ENCODE results near the gene HK1.
A peak's percentile ranks its signal among the peaks of the same experiment; 100 is the strongest.
"Not testable (repeated sequence)": the region's sequence is repeated elsewhere in the genome, so short reads cannot be mapped to it uniquely, and the experiment has no call there.

HK1 gene

DNA sequence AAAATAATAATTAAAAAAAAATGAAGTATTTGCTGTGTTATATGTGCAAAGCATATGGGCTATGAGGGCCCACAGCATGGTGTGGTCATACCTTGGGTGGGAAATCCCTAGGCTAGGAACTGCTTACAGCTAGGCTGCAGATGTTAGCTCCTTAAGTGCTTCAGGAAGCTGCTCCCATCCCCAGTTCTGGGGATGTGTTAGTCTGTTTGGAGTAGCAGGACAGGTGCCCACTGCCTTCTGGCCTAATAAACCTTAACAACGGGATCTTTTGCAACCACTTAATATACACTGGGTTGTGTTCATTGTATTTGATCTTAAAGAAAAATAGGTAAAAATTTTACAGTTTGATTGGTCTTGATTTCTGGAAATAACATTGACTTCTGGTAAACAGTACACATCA lies 46.3 kb downstream of the HK1 start:
- no peaks in the 10 kb centered on the region for H3K9me3 ChIP-seq (ENCODE audit: control insufficient read depth, low read length)
- H3K4me1 ChIP-seq (ENCODE audit: control insufficient read depth, insufficient read depth, low read length, poor library complexity, severe bottlenecking): peaks cover 39% of the 10 kb centered on the region
- no peak for DNase-seq
- H3K36me3 ChIP-seq (ENCODE audit: control insufficient read depth, insufficient read depth, low read length): no peaks in the 10 kb centered on the region
- no peaks in the 10 kb centered on the region for H3K27me3 ChIP-seq (replicated peaks; ENCODE audit: control insufficient read depth, insufficient read depth, low read length, poor library complexity, severe bottlenecking)
- H3K4me3 ChIP-seq (ENCODE audit: insufficient read depth, low read depth, low read length, poor library complexity, severe bottlenecking): no peak overlapping the region
- H3K27ac ChIP-seq (ENCODE audit: insufficient read depth, low read length, poor library complexity, severe bottlenecking): peak overlapping the region; percentile 18

DNA sequence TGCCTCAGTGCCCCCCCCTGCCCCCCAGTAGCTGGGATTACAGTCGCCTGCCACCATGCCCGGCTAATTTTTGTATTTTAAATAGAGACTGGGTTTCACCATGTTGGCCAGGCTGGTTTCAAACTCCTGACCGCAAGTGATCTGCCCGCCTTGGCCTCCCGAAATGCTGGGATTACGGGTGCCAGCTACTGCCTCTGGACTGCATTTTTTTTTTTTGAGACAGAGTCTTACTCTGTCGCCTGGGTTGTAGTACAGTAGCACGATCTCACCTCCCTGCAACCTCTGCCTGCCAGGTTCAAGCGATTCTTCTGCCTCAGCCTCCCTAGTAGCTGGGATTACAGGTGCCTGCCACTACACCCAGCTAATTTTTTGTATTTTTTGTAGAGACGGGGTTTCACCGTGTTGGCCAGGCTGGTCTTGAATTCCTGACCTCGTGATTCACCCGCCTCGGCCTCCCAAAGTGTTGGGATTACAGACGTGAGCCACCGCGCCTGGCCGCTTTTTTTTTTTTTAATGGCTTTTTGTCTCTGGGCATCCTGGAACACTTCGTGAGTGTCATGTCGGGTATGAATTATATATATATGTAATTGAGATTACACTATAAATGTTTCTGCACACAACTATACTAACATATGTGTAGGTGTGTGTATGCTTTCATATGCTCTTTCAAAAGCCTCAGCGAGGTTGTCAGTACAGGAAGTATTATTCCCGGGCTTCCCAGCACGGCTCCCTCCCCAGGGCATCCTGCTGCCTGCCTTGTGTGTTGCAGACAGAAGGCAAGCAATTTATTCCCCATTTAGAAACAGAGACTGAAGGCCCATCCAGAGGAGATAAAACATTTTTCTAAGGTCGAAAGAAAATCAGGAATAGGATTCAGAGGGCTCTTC lies 47.6 kb downstream of the HK1 start:
- H3K4me3 ChIP-seq (ENCODE audit: insufficient read depth, low read depth, low read length, poor library complexity, severe bottlenecking); H3K27ac ChIP-seq (ENCODE audit: insufficient read depth, low read length, poor library complexity, severe bottlenecking); H3K9me3 ChIP-seq (ENCODE audit: control insufficient read depth, low read length); H3K36me3 ChIP-seq (ENCODE audit: control insufficient read depth, insufficient read depth, low read length); H3K27me3 ChIP-seq (replicated peaks; ENCODE audit: control insufficient read depth, insufficient read depth, low read length, poor library complexity, severe bottlenecking); DNase-seq: not testable (repeated sequence)
- peaks cover 27% of the 10 kb centered on the region for H3K4me1 ChIP-seq (ENCODE audit: control insufficient read depth, insufficient read depth, low read length, poor library complexity, severe bottlenecking)

DNA sequence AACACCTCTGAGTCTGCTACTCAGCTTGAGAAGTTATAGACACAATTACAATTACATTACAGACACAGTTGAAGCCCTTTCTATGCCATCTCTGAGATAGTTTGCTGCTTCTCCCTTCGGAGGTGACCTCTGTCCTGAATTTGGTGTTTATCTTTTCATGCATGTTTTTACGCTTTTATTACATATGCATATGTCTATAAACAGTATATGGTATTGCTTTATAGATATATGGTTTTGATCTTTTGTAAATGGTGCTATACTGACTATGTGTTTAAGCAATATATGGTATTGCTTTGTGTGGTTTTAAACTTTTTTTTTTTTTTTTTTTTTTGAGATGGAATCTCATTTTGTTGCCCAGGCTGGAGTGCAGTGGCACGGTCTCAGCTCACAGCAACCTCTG lies 48.4 kb downstream of the HK1 start:
- no peak for DNase-seq
- Histone ChIP-seq H3K4me3 (ENCODE audit: insufficient read depth, low read depth, low read length, poor library complexity, severe bottlenecking) (no peak overlapping the region), H3K9me3 (ENCODE audit: control insufficient read depth, low read length) (no peaks in the 10 kb centered on the region), H3K4me1 (ENCODE audit: control insufficient read depth, insufficient read depth, low read length, poor library complexity, severe bottlenecking) (peaks cover 21% of the 10 kb centered on the region), H3K27ac (ENCODE audit: insufficient read depth, low read length, poor library complexity, severe bottlenecking) (no peak overlapping the region), H3K27me3 (replicated peaks; ENCODE audit: control insufficient read depth, insufficient read depth, low read length, poor library complexity, severe bottlenecking) (no peaks in the 10 kb centered on the region), H3K36me3 (ENCODE audit: control insufficient read depth, insufficient read depth, low read length) (no peaks in the 10 kb centered on the region)

GRCh38 chr10:69327463-69328379 lies 49.4 kb downstream of the HK1 start:
- H3K9me3 ChIP-seq (ENCODE audit: control insufficient read depth, low read length): no peaks in the 10 kb centered on the region
- peak overlapping the region; percentile 48 for H3K4me3 ChIP-seq (ENCODE audit: insufficient read depth, low read depth, low read length, poor library complexity, severe bottlenecking)
- peak overlapping the region; percentile 65 for H3K27ac ChIP-seq (ENCODE audit: insufficient read depth, low read length, poor library complexity, severe bottlenecking)
- no peaks in the 10 kb centered on the region for H3K27me3 ChIP-seq (replicated peaks; ENCODE audit: control insufficient read depth, insufficient read depth, low read length, poor library complexity, severe bottlenecking)
- no peaks in the 10 kb centered on the region for H3K36me3 ChIP-seq (ENCODE audit: control insufficient read depth, insufficient read depth, low read length)
- peak in 1 of 3 donors; percentile 16 for DNase-seq
- H3K4me1 ChIP-seq (ENCODE audit: control insufficient read depth, insufficient read depth, low read length, poor library complexity, severe bottlenecking): peaks cover 18% of the 10 kb centered on the region

GRCh38 chr10:69328380-69328735 lies 50.1 kb downstream of the HK1 start:
- peak overlapping the region; percentile 65 for H3K27ac ChIP-seq (ENCODE audit: insufficient read depth, low read length, poor library complexity, severe bottlenecking)
- no peak for DNase-seq
- peak overlapping the region; percentile 48 for H3K4me3 ChIP-seq (ENCODE audit: insufficient read depth, low read depth, low read length, poor library complexity, severe bottlenecking)
- H3K9me3 ChIP-seq (ENCODE audit: control insufficient read depth, low read length): no peaks in the 10 kb centered on the region
- H3K4me1 ChIP-seq (ENCODE audit: control insufficient read depth, insufficient read depth, low read length, poor library complexity, severe bottlenecking): peaks cover 18% of the 10 kb centered on the region
- no peaks in the 10 kb centered on the region for H3K27me3 ChIP-seq (replicated peaks; ENCODE audit: control insufficient read depth, insufficient read depth, low read length, poor library complexity, severe bottlenecking)
- H3K36me3 ChIP-seq (ENCODE audit: control insufficient read depth, insufficient read depth, low read length): no peaks in the 10 kb centered on the region

DNA sequence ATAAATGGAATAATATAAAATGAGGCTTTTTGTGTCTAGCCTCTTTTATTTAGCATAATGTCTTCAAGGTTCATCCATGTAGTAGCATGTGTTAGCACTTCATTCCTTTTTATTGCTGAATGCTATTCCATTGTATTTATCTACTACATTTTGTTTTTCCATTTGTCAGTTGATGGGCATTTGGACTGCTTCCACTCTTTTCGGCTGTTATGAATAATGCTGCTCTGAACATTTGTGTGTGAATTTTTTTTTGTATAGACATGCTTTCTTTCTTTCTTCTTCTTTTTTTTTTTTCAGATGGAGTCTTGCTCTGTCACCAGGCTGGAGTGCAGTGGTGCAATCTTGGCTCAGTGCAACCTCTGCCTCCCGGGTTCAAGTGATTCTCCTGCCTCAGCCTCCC lies 50.6 kb downstream of the HK1 start:
- Histone ChIP-seq H3K27ac (ENCODE audit: insufficient read depth, low read length, poor library complexity, severe bottlenecking) (peak overlapping the region; percentile 65), H3K4me1 (ENCODE audit: control insufficient read depth, insufficient read depth, low read length, poor library complexity, severe bottlenecking) (peaks cover 20% of the 10 kb centered on the region)
- not testable (repeated sequence) for H3K36me3 ChIP-seq (ENCODE audit: control insufficient read depth, insufficient read depth, low read length); H3K4me3 ChIP-seq (ENCODE audit: insufficient read depth, low read depth, low read length, poor library complexity, severe bottlenecking); H3K9me3 ChIP-seq (ENCODE audit: control insufficient read depth, low read length); DNase-seq; H3K27me3 ChIP-seq (replicated peaks; ENCODE audit: control insufficient read depth, insufficient read depth, low read length, poor library complexity, severe bottlenecking)

GRCh38 chr10:69329721-69330178 lies 51.5 kb downstream of the HK1 start:
- DNase-seq: no peak
- Histone ChIP-seq H3K4me3 (ENCODE audit: insufficient read depth, low read depth, low read length, poor library complexity, severe bottlenecking) (no peak overlapping the region), H3K27ac (ENCODE audit: insufficient read depth, low read length, poor library complexity, severe bottlenecking) (peak overlapping the region; percentile 6), H3K27me3 (replicated peaks; ENCODE audit: control insufficient read depth, insufficient read depth, low read length, poor library complexity, severe bottlenecking) (no peaks in the 10 kb centered on the region), H3K36me3 (ENCODE audit: control insufficient read depth, insufficient read depth, low read length) (no peaks in the 10 kb centered on the region), H3K9me3 (ENCODE audit: control insufficient read depth, low read length) (no peaks in the 10 kb centered on the region), H3K4me1 (ENCODE audit: control insufficient read depth, insufficient read depth, low read length, poor library complexity, severe bottlenecking) (peaks cover 23% of the 10 kb centered on the region)

DNA sequence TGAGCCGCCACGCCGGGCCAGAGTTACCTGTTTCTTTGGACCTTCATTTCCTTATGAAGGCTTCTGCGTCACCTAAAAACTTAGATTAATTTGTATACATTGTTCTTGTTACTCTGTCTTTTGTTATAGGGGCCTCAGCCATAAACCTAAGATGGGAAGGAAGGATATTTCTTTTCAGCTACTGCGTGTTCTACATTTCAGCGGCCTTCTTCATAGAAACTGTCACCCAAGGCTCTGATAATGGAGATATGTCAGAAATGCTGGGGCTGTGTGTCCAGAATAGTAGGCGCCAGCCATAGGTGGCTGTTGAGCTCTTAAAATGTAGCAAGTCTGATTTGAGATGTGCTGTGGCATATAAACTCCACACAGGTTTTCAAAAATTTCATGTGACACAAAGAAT lies 52.9 kb downstream of the HK1 start:
- Histone ChIP-seq H3K27ac (ENCODE audit: insufficient read depth, low read length, poor library complexity, severe bottlenecking) (no peak overlapping the region), H3K4me1 (ENCODE audit: control insufficient read depth, insufficient read depth, low read length, poor library complexity, severe bottlenecking) (peaks cover 32% of the 10 kb centered on the region), H3K36me3 (ENCODE audit: control insufficient read depth, insufficient read depth, low read length) (no peaks in the 10 kb centered on the region), H3K9me3 (ENCODE audit: control insufficient read depth, low read length) (no peaks in the 10 kb centered on the region), H3K4me3 (ENCODE audit: insufficient read depth, low read depth, low read length, poor library complexity, severe bottlenecking) (no peak overlapping the region), H3K27me3 (replicated peaks; ENCODE audit: control insufficient read depth, insufficient read depth, low read length, poor library complexity, severe bottlenecking) (no peaks in the 10 kb centered on the region)
- no peak for DNase-seq

DNA sequence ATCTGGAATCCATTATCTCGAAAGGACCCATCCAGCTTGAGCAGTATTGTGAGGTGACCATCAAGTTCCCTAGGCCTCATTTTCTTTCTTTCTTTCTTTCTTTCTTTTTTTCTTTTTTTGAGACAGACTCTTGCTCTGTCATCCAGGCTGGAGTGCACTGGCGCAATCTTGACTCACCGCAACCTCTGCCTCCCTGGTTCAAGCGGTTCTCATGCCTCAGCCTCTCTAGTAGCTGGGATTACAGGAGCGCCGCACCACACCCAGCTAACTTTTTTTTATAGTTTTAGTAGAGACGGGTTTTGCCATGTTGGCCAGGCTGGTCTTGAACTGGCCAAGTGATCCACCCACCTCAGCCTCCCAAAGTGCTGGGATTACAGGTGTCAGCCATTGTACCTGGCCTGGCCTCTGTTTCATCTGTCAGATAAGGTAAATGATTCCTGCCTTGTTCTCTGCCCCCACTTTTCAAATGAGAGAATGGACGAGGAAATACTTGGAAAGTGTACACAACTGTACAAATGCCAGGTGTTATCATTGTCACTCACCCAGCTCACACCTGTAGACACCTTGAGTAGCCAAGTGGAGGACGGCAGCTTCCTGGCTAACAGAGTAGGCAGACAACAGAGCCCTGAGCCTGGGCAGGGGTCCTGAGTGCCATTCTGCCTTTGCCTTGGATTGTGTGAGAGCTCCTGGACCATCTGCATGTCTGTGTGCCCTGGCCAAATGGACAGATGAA lies 54.1 kb downstream of the HK1 start:
- H3K27me3 ChIP-seq (replicated peaks; ENCODE audit: control insufficient read depth, insufficient read depth, low read length, poor library complexity, severe bottlenecking): no peaks in the 10 kb centered on the region
- H3K9me3 ChIP-seq (ENCODE audit: control insufficient read depth, low read length): no peaks in the 10 kb centered on the region
- no peak overlapping the region for H3K27ac ChIP-seq (ENCODE audit: insufficient read depth, low read length, poor library complexity, severe bottlenecking)
- peaks cover 30% of the 10 kb centered on the region for H3K4me1 ChIP-seq (ENCODE audit: control insufficient read depth, insufficient read depth, low read length, poor library complexity, severe bottlenecking)
- no peak overlapping the region for H3K4me3 ChIP-seq (ENCODE audit: insufficient read depth, low read depth, low read length, poor library complexity, severe bottlenecking)
- no peaks in the 10 kb centered on the region for H3K36me3 ChIP-seq (ENCODE audit: control insufficient read depth, insufficient read depth, low read length)
- DNase-seq: no peak

All from effector memory CD4-positive, alpha-beta T cell (primary cell).